ENCODE measurements around the gene KCND3. TPM values are rescaled to one million over a fixed set of nuclear protein-coding genes. Genes with fewer than 3 reads are reported as not detected.

The KCND3 gene
- total RNA-seq, 1 donor from 2014 or later, result 0.86 TPM

GRCh38 chr1:112000048-112000447, 10.6 kb upstream of the KCND3 start:
- no peaks in the 10 kb centered on the region for H3K9me3 Mint-ChIP-seq
- no peak for TF ChIP-seq CTCF (conservative IDR thresholded peaks at IDR 0.05)
- peaks cover 70% of the 10 kb centered on the region for H3K27me3 Mint-ChIP-seq (ENCODE audit: low read depth)
- no peak for DNase-seq (ENCODE audit: low read depth, low spot score)
- no peaks in the 10 kb centered on the region for H3K4me1 Mint-ChIP-seq
- H3K4me3 Mint-ChIP-seq, result no peak overlapping the region
- no peaks in the 10 kb centered on the region for H3K36me3 Mint-ChIP-seq (ENCODE audit: low read depth)
- H3K27ac Mint-ChIP-seq (ENCODE audit: unreplicated experiment), result no peak overlapping the region

- TF ChIP-seq CTCF (conservative IDR thresholded peaks at IDR 0.05), result no peak
- no peaks in the 10 kb centered on the region for H3K9me3 Mint-ChIP-seq
Observed at GRCh38 chr1:111998332-111998731, 8.9 kb upstream of the KCND3 start.

GRCh38 chr1:111992476-111992875, 3.0 kb upstream of the KCND3 start:
- Mint-ChIP-seq H3K4me3 (peak overlapping the region; percentile 56), H3K4me1 (peaks cover 11% of the 10 kb centered on the region), H3K9me3 (no peaks in the 10 kb centered on the region), H3K27ac (ENCODE audit: unreplicated experiment) (no peak overlapping the region), H3K36me3 (ENCODE audit: low read depth) (no peaks in the 10 kb centered on the region), H3K27me3 (ENCODE audit: low read depth) (peaks cover 88% of the 10 kb centered on the region)
- TF ChIP-seq CTCF (conservative IDR thresholded peaks at IDR 0.05), result no peak
- no peak for DNase-seq (ENCODE audit: low read depth, low spot score)

More at GRCh38 chr1:111998332-111998731, 8.9 kb upstream of the KCND3 start:
- Mint-ChIP-seq H3K4me3 (no peak overlapping the region), H3K36me3 (ENCODE audit: low read depth) (no peaks in the 10 kb centered on the region), H3K4me1 (no peaks in the 10 kb centered on the region), H3K27ac (ENCODE audit: unreplicated experiment) (no peak overlapping the region), H3K27me3 (ENCODE audit: low read depth) (peaks cover 80% of the 10 kb centered on the region)
- no peak for DNase-seq (ENCODE audit: low read depth, low spot score)

- Mint-ChIP-seq H3K27ac (ENCODE audit: unreplicated experiment) (no peak overlapping the region), H3K9me3 (no peaks in the 10 kb centered on the region), H3K27me3 (ENCODE audit: low read depth) (peaks cover 90% of the 10 kb centered on the region), H3K4me1 (peaks cover 11% of the 10 kb centered on the region), H3K4me3 (peak overlapping the region; percentile 81), H3K36me3 (ENCODE audit: low read depth) (no peaks in the 10 kb centered on the region)
- TF ChIP-seq CTCF (conservative IDR thresholded peaks at IDR 0.05), result peak; percentile 40
- DNase-seq (ENCODE audit: low read depth, low spot score), result peak; percentile 16
Observed at GRCh38 chr1:111990878-111991718, 1.6 kb upstream of the KCND3 start.

GRCh38 chr1:111990026-111990877, 784 bp upstream of the KCND3 start:
- DNase-seq (ENCODE audit: low read depth, low spot score), result peak; percentile 13
- peak overlapping the region; percentile 81 for H3K4me3 Mint-ChIP-seq
- peaks cover 11% of the 10 kb centered on the region for H3K4me1 Mint-ChIP-seq
- H3K27me3 Mint-ChIP-seq (ENCODE audit: low read depth), result peaks cover 91% of the 10 kb centered on the region
- no peaks in the 10 kb centered on the region for H3K9me3 Mint-ChIP-seq
- no peak overlapping the region for H3K27ac Mint-ChIP-seq (ENCODE audit: unreplicated experiment)
- H3K36me3 Mint-ChIP-seq (ENCODE audit: low read depth), result no peaks in the 10 kb centered on the region
- no peak for TF ChIP-seq CTCF (conservative IDR thresholded peaks at IDR 0.05)
